Testis (tissue), 3 donors: Measurements from ENCODE around the gene UBASH3A. TPM values are rescaled to one million over a fixed set of nuclear protein-coding genes. Genes with fewer than 3 reads are reported as not detected.

Experiments used
- DNase-seq: peaks from one replicate; pipeline ENCODE4 v3.0.0-alpha.2; 2019
- H3K27ac ChIP-seq, 2 donors: fragments of 200-600 bp; sonication (generic); one replicate each; pipeline ENCODE4 v1.5.1; 2019
- H3K27me3 ChIP-seq: fragments of 200-600 bp; sonication (generic); one replicate; pipeline ENCODE4 v1.5.1; 2019
- H3K36me3 ChIP-seq: fragments of 200-600 bp; sonication (generic); one replicate; pipeline ENCODE4 v1.5.1; 2017; ENCODE audit warnings: low read depth; ENCODE audit errors: missing control alignments
- H3K4me1 ChIP-seq: fragments of 200-600 bp; sonication (generic); one replicate; pipeline ENCODE4 v1.5.1; 2019
- H3K4me3 ChIP-seq, 2 donors: fragments of 200-600 bp; sonication (generic); one replicate each; pipeline ENCODE4 v1.5.1; 2017 to 2019
- H3K9me3 ChIP-seq: fragments of 200-600 bp; sonication (generic); one replicate; pipeline ENCODE4 v1.5.1; 2017
- POLR2A ChIP-seq: fragments of 450-650 bp; IDR thresholded peaks from one replicate; pipeline ENCODE4 v1.6.1; 2017; ENCODE audit warnings: antibody characterized with exemption, mild to moderate bottlenecking, moderate library complexity
- WGBS, 2 donors: methylation state at CpG; one replicate each; pipeline ENCODE4 v1.1.5; 2018; 5-methylcytosine and 5-hydroxymethylcytosine counted together
- intact Hi-C: fragments of 100-400 bp; cut with DNase I; formaldehyde crosslinking; loops from one replicate; pipeline ENCODE4 v1.15.1; 2023; ENCODE audit warnings: low total_unique reads
- polyA plus RNA-seq: library from polyadenylated mRNA; stranded (reverse); fragments of 350-450 nt; fragmentation: Illumina TruSeq; extraction: RNeasy Lipid Tissue Mini Kit (QIAGEN cat#74804); gene quantifications from one replicate; pipeline ENCODE4 v1.2.3, GENCODE V29; 2014; ENCODE audit warnings: low read depth, low replicate concordance; ENCODE audit not compliant: insufficient read depth
- total RNA-seq, 2 donors: library from RNA; depleted of rRNA; stranded (reverse); fragments of >200 nt; gene quantifications; one replicate each; pipeline ENCODE4 v1.2.3, GENCODE V29; 2016
- TF ChIP-seq, protein P1 (sequence below), 3 experiments: fragments of 450-650 bp in 2 of 3; fragments of 200-600 bp in 1 of 3; sonication (generic) in 1 of 3; IDR thresholded peaks; one replicate each; pipeline ENCODE4 v1.5.1; 2016 to 2019; ENCODE audit warnings: antibody characterized with exemption in 3 of 3, mild to moderate bottlenecking in 2 of 3, moderate library complexity in 1 of 3

Gene UBASH3A
- total and polyA plus RNA-seq, 3 donors from 2014 or later: 0.39 to 1.4 (median 0.40) TPM

DNA sequence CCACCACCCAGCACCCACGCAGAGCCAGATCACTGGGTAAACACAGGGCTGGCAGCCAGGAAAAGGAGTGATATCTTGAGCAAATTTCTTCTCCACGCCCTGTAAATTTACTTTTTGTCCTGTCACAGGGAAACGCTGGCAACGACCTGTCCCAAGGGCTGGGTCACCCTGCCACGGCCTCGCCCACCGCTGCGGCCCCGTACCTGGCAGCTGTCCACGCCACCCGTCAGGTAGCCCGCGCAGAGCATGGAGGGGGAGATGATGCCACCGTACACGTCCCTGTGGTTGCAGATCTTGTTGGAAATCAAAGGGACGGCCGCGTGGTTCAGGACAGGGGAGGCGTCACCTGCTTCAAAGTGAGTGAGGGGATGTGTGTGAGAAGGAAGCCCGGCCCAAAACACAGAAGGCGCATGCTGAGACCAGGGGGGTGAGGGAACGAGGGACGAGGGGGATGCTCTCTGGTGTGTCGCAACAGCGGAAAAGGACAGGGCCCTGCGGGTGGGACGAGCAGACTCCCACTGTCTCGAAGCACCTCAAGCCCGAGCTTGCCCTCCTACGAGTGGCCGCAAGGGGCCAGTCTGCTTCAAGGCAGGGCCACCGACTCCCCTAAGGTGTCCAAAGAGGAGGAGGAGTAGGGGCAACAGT, 27.2 kb upstream of the UBASH3A start:
- 74 to 84% methylated on average over 20 to 32 of the region's 32 CpGs for WGBS, 2 donors
- no peak for DNase-seq
- Histone ChIP-seq H3K27me3 (no peaks in the 10 kb centered on the region), H3K4me3 (no peak overlapping the region), H3K36me3 (no peaks in the 10 kb centered on the region), H3K27ac (no peak overlapping the region), H3K9me3 (no peaks in the 10 kb centered on the region), H3K4me1 (no peaks in the 10 kb centered on the region)
- intact Hi-C loops: no loop called here
- TF ChIP-seq, protein P1, sequence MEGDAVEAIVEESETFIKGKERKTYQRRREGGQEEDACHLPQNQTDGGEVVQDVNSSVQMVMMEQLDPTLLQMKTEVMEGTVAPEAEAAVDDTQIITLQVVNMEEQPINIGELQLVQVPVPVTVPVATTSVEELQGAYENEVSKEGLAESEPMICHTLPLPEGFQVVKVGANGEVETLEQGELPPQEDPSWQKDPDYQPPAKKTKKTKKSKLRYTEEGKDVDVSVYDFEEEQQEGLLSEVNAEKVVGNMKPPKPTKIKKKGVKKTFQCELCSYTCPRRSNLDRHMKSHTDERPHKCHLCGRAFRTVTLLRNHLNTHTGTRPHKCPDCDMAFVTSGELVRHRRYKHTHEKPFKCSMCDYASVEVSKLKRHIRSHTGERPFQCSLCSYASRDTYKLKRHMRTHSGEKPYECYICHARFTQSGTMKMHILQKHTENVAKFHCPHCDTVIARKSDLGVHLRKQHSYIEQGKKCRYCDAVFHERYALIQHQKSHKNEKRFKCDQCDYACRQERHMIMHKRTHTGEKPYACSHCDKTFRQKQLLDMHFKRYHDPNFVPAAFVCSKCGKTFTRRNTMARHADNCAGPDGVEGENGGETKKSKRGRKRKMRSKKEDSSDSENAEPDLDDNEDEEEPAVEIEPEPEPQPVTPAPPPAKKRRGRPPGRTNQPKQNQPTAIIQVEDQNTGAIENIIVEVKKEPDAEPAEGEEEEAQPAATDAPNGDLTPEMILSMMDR (IDR thresholded peaks at IDR 0.05): no peak
- no peak for TF ChIP-seq POLR2A

DNA sequence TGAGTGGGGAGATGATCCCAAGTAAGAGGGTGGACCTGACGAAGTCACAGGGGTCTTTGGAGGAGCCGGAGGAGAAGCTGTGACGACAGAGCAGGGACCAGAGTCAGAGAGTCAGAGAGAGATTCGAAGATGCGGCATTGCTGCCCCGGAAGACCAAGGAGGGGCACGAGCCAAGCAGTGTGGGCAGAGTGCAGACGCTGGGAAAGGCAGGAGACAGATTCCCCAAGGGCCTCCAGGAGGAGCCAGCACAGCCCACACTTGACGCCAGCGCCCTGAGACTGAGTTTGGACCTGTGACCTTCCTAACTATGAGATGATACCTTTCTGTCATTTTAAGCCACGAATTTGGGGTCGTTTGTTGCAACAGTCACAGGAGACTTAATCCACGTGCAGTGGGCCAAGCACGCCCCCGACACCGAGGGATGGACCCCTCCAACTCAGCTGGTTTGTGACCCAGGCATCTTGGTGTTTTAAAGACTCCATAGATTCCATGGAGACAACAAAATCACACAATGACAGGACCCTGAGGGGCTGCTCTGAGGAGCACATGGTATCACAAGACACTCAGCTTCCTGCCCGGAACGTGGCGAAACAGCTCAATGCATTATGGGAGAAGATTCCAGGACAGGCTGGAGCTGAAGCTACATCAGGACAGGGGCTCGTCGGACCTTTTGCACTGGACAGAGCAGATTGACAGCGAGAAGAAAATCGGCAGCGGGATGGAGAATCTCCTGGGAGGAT, 26.3 kb upstream of the UBASH3A start:
- Histone ChIP-seq H3K27me3 (no peaks in the 10 kb centered on the region), H3K4me1 (no peaks in the 10 kb centered on the region), H3K9me3 (no peaks in the 10 kb centered on the region), H3K4me3 (no peak overlapping the region), H3K36me3 (no peaks in the 10 kb centered on the region), H3K27ac (no peak overlapping the region)
- no peak for DNase-seq
- WGBS, 2 donors: 81 to 87% methylated on average over 14 to 24 of the region's 24 CpGs
- intact Hi-C loops: no loop called here
- TF ChIP-seq POLR2A: no peak
- TF ChIP-seq, protein P1 (IDR thresholded peaks at IDR 0.05): no peak

DNA sequence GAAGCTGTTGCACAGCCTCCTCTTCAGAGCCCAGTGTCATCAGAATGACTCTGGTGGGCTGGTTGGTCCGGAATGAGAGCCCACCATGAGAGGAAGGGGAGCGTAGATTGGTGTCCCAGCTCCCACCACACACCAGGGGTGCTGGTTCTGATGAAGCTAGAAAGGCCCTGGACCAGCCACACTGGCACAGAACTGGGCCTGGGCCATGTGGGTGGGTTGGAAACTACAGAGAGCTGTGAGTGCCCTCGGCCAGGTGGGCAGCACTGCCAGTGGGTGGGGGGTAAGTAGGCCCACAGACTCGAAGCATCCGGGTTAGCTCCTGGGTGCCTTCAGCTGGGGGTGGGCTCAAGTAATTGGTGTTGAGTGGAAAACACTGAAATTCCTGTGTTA, 25.8 kb upstream of the UBASH3A start:
- 82 to 91% methylated on average over 5 of the region's 5 CpGs for WGBS, 2 donors
- no peaks in the 10 kb centered on the region for H3K27me3 ChIP-seq
- TF ChIP-seq, protein P1 (IDR thresholded peaks at IDR 0.05): no peak
- TF ChIP-seq POLR2A: no peak
- H3K9me3 ChIP-seq: no peaks in the 10 kb centered on the region
- H3K27ac ChIP-seq: no peak overlapping the region
- intact Hi-C loops: no loop called here
- no peaks in the 10 kb centered on the region for H3K36me3 ChIP-seq
- no peaks in the 10 kb centered on the region for H3K4me1 ChIP-seq
- no peak overlapping the region for H3K4me3 ChIP-seq
- no peak for DNase-seq

DNA sequence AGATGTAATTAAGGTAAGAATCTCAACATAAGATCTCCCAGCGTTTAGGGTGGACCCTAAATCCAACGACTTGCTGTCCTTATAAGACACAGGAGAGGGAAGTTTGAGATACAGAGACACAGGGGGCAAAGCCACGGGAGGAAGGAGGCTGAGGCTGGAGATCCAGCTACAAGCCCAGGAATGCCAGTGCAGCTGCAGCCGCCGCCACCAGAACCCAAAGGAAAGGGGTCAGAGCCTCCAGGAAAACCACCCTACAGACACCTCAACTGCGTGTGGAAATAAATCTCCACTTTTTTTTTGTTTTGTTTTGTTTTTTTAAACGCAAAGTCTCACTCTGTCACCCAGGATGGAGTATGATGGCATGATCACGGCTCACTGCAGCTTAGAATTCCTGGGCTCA, 25.3 kb upstream of the UBASH3A start:
- WGBS, 2 donors: 82 to 86% methylated on average over 8 of the region's 8 CpGs
- no peaks in the 10 kb centered on the region for H3K27me3 ChIP-seq
- intact Hi-C loops: no loop called here

More for the DNA sequence above, 25.3 kb upstream of the UBASH3A start:
- TF ChIP-seq, protein P1 (IDR thresholded peaks at IDR 0.05): no peak
- no peak for TF ChIP-seq POLR2A
- DNase-seq: no peak
- no peaks in the 10 kb centered on the region for H3K9me3 ChIP-seq
- H3K4me3 ChIP-seq: no peak overlapping the region
- no peak overlapping the region for H3K27ac ChIP-seq
- no peaks in the 10 kb centered on the region for H3K36me3 ChIP-seq
- H3K4me1 ChIP-seq: no peaks in the 10 kb centered on the region
